HG02623 (cell line): ENCODE results near the gene ZNF300.
"Not testable (repeated sequence)": the region's sequence is repeated elsewhere in the genome, so short reads cannot be mapped to it uniquely, and the experiment has no call there.

Experiments used
- ATAC-seq: cut with Tn5 transposase; IDR thresholded peaks from one replicate; pipeline ENCODE4 v1.9.1; 2021; ENCODE audit warnings: moderate library complexity; ENCODE audit not compliant: unreplicated experiment

The ZNF300 gene

GRCh38 chr5:150904479-150905311 is at the start of gene ZNF300:
Gene ZNF300 (minus strand): TSS chr5:150904980. CDS start chr5:150903155, 1,825 bp downstream.
- ATAC-seq: peak; percentile 67

GRCh38 chr5:150948539-150948938 is 43.8 kb upstream of the ZNF300 start:
- no peak for ATAC-seq

GRCh38 chr5:150946351-150946905 is 41.6 kb upstream of the ZNF300 start:
- ATAC-seq: no peak

- no peak for ATAC-seq
Observed at GRCh38 chr5:150945947-150946346, 41.2 kb upstream of the ZNF300 start.

- ATAC-seq: no peak
Observed at GRCh38 chr5:150945486-150945885, 40.7 kb upstream of the ZNF300 start.

GRCh38 chr5:150931368-150931965 is 26.7 kb upstream of the ZNF300 start:
- no peak for ATAC-seq

- no peak for ATAC-seq
Observed at GRCh38 chr5:150918613-150919012, 13.8 kb upstream of the ZNF300 start.

- no peak for ATAC-seq
Observed at GRCh38 chr5:150912312-150912814, 7.6 kb upstream of the ZNF300 start.

- no peak for ATAC-seq
Observed at GRCh38 chr5:150905312-150905683, 518 bp upstream of the ZNF300 start.

GRCh38 chr5:150901446-150901845 is 3.3 kb downstream of the ZNF300 start:
- ATAC-seq: no peak

- no peak for ATAC-seq
Observed at GRCh38 chr5:150895431-150896428, 9.1 kb downstream of the ZNF300 start.

GRCh38 chr5:150879358-150879757 is 25.4 kb downstream of the ZNF300 start:
- ATAC-seq: no peak

GRCh38 chr5:150862070-150862469 is 42.7 kb downstream of the ZNF300 start:
- no peak for ATAC-seq

- ATAC-seq: no peak
Observed at GRCh38 chr5:150860246-150860821, 44.4 kb downstream of the ZNF300 start.

GRCh38 chr5:150856700-150857099 is 48.1 kb downstream of the ZNF300 start:
- not testable (repeated sequence) for ATAC-seq

GRCh38 chr5:150853561-150853960 is 51.2 kb downstream of the ZNF300 start:
- ATAC-seq: no peak

- ATAC-seq: no peak
Observed at GRCh38 chr5:150851039-150851438, 53.7 kb downstream of the ZNF300 start.

- no peak for ATAC-seq
Observed at GRCh38 chr5:150848271-150848670, 56.5 kb downstream of the ZNF300 start.

GRCh38 chr5:150847334-150847695 is 57.5 kb downstream of the ZNF300 start:
- no peak for ATAC-seq

GRCh38 chr5:150846654-150847333 is 58.0 kb downstream of the ZNF300 start:
- peak; percentile 85 for ATAC-seq
